ENCODE data around the gene IL11.
A peak's percentile ranks its signal among the peaks of the same experiment; 100 is the strongest.
"Not testable (repeated sequence)": the region's sequence is repeated elsewhere in the genome, so short reads cannot be mapped to it uniquely, and the experiment has no call there.

Gene IL11

DNA sequence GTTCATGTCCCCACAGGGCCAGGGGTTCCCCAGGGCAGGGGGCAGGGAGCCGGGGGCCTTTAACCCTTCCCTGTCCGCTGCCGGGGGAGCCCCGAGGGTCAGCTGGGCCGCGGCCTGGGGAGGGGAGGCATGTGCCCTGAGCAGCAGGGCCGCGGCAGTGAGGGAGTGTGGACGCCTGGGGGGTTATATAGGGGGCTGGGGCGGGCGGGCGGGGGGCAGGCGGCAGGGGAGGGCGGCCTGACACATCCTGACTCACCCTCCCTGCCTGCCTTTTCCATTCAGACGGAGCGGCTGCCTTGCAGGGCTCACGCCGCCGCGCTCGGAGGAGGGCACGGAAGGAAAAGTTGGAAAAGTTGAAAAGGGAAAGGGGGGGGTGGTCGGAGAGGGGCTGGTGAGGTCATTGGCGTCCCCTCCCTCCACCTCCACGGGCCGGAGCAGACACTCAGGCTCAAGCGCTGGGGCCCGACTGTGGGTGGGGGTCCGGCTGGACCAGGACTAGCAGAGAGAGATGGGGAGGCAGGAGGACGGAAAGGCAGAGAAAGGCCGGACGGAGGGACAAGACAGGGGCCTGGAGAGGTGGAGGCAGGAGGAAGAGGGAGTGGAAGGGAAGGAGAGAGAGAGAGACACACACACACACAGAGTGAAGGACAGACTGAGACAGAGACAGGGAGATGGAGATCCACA lies at the start of gene IL11:
TSS of gene IL11 (minus strand) at position 159 of the 684 bp plus-strand sequence. CDS start at position 6, 153 bp downstream.
- no peak for DNase-seq (ENCODE audit: low read depth, low spot score)

DNA sequence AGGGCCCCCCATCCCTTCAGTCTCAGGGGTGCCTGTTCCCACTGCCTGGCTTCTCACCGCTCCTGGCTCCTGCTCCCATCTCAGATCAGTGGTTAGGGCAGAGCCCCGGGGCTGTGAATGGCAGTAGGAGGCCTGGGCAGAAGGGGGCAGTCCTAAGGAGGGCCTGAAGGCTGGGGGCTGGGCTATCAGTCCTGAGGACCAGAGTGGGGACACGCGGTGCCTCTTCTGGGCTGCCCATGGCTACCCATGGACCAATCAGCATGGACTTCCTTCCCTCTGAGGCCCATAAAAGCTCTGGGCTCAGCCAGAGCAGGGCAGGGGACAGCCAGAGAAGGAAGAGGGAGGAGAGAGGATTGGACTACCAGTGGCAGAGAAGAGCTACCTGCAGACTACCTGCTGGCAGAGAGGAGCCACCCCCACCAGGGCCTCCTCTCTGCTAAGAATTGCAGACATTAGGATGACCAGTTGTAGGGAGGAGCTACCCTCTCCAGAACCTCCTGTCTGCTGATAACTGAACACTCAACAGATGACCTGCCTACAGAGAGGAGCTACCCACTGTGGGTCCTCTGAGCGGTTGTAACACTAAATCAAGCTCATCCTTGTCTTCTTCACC lies 49.5 kb upstream of the IL11 start:
- DNase-seq (ENCODE audit: low read depth, low spot score): no peak

DNA sequence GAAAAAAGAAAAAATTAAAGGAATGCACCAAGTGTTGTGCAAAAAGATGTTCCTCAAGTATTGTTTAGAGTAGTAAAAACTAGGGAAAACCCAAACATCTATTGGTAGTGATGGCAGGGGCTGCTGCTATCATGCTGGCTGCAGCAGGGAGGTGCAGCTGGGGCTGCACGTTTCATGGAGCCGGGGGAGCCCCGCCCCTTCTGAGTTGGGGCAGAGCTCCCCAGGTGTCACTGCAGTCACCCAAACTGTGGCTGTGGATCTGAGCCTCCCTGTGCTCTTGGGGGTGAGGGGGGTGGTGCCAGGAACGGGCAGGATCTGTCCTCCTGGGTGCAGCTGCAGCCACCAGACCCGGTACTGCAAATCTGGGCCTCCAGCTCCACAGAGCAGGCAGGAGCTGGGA lies 48.8 kb upstream of the IL11 start:
- DNase-seq (ENCODE audit: low read depth, low spot score): no peak

DNA sequence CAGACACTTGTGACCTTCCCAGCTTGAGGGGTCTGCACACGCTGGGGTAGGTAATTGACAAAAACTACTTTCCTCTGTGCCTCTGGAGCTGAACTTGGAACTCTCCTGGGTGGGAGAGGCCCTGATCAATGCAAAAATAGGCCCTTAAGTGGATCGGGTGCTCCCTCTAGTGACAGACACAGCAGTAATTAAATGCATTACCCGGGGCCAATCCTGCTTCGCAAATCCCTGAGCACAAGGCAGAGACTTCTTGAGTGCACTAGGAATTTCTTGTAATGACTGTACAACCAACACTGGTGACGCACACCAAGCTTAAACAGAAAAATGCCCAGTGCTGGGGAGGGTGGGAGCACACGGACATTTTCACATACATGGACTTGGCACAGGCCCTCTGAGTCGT lies 47.9 kb upstream of the IL11 start:
- peak; percentile 83 for DNase-seq (ENCODE audit: low read depth, low spot score)

DNA sequence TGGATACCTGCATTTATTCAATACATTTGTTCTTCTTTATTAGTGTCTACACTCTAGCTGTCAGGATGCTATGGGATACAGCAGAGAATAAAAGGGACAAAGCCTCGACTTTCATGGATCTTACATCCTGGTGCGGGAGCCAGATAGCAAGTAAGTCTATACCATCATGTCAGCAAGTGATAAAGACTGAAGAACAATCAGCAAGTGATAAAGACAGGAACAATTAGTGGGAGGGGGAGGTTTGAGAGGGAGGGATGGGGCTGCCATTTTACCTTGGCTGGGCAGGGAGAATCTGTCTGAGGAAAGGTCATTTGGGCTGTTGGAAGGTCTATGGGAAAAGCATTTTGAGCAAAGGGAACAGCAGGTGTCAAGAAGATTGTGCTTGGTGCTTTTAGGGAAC lies 39.9 kb upstream of the IL11 start:
- no peak for DNase-seq (ENCODE audit: low read depth, low spot score)

DNA sequence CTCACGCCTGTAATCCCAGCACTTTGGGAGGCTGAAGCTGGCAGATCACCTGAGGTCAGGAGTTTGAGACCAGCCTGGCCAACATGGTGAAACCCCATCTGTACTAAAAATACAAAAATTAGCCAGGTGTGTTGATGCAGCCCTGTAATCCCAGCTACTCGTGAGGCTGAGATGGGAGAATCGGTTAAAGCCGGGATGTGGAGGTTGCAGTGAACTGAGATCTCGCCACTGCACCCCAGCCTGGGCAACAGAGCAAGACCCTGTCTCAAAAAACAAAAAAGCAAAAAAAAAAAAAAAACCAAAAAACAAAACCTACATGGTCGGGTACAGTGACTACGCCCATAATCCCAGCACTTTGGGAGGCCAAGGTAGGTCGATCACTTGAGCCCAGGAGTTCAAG lies 38.9 kb upstream of the IL11 start:
- DNase-seq (ENCODE audit: low read depth, low spot score): not testable (repeated sequence)

DNA sequence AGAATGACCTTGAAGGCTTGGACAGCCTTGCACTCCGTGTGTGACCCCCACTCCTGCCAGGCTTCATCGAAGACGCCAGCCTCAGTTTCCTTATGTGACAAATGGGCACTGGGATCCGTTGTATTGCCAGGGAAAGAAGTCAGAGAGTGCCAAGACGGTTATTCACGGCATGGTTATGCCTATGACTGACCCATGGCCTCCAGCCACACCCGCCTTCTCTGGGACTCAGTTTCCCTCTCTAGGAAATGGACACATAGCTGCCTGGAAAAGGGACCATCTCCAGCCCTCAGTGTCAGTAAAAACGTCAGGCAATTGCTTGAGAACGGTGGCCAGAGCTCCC lies 38.2 kb upstream of the IL11 start:
- no peak for DNase-seq (ENCODE audit: low read depth, low spot score)

DNA sequence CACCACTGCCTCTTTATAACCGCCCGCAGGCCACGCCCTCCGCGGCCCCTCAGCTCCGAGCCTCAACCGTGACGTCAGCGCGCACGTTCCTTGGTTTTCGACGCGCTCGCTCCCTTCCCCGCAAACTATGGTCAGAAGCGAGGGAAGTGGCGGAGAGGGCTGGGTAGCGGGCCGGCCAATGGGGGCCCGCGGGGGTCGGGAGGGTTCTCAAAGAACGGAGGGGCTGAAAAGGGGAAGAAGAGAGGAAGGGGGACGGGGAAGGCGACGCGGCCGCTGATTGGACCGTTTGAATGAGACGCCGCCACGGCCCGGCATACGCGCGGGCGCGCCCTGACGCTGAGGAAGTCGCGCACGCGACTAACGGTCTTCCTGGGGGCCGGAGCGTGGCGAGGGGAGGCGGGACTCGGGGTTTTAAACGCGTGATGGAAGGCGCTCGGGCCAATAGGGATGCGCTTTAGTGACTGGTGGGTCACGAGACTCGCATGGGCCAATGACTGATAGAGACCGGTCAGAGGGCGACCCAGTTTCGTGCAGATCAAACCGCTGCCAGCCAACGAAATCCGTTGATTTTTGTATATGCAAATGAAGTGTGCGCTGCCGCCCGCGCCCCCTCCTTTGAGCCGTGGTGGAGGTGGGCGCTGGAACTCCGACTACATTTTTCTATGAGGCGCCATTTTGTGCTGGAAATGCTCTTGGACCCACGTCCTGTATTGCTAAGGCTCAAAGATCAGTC lies 37.7 kb upstream of the IL11 start:
- peak; percentile 99 for DNase-seq (ENCODE audit: low read depth, low spot score)

DNA sequence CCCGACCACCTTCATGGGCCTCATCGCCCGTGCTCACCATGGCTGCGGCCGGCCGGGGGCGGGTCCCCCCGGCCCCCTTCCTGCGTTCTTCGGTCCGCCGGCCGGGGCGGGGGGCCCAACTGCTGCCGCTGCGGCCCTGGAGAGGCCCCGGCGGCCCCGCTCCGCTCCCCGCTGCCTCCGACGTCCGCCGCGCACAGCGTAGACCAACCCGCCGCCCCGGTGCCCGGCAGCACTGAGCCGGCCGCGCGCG lies 37.2 kb upstream of the IL11 start, which contains the start of gene UBE2S:
TSS of gene UBE2S (minus strand) at position 239 of the 250 bp plus-strand sequence. CDS start at position 40, 199 bp downstream.
- not testable (repeated sequence) for DNase-seq (ENCODE audit: low read depth, low spot score)

DNA sequence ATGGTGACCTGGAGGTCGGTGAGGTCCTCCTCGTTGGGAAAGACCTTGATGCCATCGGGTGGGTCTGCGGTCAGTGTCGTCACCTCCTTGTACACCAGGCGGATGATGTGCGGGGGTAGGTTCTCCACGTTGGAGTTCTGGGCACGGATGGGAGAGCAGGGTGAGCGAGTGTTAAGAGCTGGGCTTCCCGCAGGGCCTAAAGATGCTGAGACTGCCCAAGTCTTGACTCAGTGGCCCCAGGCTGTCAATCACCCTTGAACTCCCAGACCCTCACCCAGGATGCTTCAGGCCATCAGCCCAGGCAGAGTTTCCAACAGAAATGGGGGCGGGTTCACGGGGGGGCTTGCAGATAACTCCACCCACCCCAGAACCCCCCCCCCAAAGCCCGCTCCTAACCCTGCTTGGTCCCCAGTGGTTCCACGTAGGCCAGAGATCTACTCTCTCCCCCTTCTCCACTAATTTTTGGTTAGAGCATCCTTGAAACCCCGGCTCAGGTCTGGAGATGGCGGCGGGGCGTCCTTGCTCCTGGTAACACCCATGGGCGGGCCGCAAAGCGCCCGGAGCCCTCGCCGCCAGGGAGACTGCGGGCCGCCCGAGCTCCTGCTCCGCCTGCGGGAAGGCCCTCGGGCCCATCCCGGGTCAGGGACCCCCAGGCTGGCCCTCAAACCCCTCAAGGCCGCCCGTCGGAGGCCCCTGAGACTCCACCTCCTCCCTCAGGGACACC lies 36.7 kb upstream of the IL11 start:
- DNase-seq (ENCODE audit: low read depth, low spot score): no peak

DNA sequence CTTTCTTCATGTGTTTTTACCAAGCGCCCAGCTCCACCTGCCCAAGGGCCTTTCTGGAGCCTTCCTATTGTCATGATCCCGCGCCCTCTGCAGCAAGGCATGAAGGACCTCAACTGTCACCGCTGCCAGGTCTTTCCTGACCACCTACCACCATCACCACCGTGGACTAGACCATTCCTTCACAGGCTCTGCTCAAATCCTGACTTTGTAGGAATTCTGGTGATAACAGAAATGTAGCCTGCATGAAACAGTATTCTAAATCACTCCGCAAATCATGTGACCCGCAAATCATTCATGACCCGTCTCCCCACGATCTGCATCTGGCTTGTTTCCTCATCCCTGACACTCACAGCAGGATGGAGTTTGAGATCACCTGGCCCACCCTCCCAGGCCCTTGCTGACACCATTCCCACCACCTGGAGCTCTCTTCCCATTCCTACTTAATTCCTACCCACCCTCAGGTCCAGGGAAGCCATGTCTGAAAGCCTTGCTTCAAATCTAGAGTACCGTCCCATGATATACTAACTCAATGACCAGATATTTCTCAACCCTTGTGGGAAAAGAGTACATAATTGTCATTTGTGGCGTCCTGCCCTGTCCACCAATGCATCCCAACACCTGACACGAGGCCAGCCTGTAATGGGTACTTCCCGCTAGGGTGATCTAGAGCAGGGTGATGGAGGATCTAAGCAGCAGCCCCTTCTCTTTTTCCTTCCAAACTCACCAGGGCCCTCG lies 36.0 kb upstream of the IL11 start:
- no peak for DNase-seq (ENCODE audit: low read depth, low spot score)

DNA sequence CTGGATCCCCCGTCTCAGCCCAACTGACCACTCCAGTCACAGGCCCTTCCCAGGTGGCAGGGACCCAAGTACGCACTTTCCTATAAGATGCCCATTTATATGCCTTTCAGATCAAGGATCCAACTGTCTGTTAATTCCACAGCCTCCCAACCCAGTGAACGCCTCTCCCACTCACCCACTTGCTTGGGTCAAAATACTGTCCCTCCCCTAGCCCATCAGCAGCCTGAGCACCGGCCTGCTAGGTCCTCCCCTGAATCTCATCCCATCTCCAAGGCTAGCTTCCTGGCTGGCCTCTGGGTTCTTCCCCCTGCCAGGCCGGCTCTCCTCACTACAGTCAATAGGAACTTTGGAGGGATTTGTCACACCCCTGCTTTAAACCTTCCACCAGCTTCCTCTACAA lies 35.4 kb upstream of the IL11 start:
- DNase-seq (ENCODE audit: low read depth, low spot score): no peak

DNA sequence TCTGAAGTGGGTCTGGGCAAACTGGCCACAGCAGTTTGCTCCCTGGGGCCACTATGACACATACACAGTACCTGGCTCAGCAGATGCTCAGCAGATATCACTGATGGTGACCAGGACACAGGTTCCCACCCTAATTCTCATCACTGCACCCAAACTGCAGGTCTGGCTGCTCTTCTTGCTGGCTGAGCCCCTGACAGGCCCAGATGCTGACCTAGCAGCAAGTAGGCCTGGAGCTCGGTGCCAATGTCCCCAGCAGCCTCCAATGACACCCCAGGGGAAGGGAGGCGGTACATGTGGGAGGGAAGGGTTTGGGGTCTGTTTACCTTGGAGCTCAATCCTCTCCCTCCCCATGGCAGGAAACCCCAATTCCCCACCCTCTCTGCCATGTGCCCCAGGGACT lies 32.2 kb upstream of the IL11 start:
- no peak for DNase-seq (ENCODE audit: low read depth, low spot score)

DNA sequence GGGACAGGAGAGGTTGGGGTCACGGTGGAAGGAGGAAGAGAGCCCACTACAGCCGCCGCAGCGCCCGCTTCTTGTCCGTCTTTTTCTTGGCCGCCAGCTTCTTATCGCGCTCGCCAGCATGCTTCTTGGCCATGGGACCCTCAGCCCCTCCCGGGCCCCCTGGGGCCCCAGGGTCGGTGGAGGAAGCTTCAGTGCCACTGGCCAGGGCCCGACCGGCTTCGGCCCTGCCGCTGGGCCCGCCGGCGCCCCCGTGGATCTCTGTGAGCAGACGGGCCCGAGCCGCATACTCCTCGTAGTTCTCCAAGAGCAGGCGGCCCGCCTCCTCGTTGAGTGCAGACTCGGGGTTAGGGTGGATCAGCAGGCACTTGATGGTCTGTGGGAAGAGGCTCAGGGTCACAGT lies 31.1 kb upstream of the IL11 start:
- DNase-seq (ENCODE audit: low read depth, low spot score): not testable (repeated sequence)

DNA sequence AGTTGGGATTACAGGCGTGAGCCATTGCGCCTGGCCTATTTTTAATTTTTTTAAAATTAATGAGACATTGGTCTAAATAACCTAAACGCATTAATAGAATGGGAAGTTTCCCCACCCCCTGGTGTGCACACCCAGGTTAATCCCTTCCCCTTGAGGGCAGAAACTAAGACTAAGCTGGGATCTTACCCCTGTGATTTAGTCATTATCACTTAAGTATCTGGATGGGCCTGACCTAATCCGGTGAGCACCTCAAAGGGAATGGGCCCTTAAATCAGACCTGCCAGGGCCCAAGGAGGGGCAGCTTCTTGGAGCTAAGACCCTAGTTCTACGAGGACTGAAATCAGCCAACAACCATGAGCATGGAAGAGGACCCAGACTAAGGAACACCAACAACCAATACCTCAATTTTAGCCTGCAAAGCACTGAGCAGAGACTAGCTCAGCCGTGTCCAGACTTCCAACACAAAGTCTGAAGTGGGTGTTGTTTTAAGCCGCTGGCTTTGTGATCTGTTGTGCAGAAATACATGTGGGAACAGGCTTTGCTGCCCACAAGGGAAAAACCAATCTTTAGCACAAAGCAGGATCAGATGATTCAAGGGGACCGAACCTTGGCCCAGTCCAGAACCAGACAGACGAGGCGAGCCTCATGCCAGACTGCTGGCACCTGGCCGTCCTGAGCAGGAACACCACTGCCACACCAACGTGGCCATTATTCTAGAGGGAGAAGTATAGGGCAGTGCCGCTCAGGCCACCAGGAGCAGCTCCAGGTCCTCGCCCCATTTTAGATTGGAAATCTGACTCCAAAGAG lies 30.2 kb upstream of the IL11 start:
- DNase-seq (ENCODE audit: low read depth, low spot score): no peak

DNA sequence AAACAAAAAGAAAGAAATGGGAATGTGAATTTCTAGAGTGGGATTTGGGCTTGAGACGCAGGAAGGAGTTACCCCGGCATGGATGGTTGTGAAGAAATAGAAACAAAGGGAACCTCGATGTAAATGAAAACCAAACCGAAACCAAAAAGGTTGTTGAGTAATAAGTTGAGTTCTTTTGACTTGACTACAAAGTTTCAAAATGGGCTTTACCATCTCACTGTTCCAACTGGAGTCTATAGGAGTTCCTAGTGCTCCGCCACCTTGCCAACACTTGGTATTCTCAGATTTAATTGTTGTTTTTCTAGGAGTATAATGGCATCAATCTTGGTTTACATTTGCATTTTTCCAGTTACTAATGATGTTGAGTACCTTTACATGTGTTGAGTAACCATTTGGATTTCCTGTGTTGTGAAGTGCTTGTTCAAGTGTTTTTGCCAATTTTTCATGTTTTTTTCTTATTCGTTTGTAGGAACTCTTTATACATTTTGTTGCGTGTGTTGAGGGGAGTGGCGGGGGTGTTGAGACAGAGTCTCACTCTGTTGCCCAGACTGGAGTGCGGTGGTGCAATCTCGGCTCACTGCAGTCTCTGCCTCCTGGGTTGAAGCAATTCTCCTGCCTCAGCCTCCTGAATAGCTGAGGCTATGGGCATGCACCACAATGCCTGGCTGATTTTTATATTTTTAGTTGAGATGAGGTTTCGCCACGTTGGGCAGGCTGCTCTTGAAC lies 28.1 kb upstream of the IL11 start:
- no peak for DNase-seq (ENCODE audit: low read depth, low spot score)

DNA sequence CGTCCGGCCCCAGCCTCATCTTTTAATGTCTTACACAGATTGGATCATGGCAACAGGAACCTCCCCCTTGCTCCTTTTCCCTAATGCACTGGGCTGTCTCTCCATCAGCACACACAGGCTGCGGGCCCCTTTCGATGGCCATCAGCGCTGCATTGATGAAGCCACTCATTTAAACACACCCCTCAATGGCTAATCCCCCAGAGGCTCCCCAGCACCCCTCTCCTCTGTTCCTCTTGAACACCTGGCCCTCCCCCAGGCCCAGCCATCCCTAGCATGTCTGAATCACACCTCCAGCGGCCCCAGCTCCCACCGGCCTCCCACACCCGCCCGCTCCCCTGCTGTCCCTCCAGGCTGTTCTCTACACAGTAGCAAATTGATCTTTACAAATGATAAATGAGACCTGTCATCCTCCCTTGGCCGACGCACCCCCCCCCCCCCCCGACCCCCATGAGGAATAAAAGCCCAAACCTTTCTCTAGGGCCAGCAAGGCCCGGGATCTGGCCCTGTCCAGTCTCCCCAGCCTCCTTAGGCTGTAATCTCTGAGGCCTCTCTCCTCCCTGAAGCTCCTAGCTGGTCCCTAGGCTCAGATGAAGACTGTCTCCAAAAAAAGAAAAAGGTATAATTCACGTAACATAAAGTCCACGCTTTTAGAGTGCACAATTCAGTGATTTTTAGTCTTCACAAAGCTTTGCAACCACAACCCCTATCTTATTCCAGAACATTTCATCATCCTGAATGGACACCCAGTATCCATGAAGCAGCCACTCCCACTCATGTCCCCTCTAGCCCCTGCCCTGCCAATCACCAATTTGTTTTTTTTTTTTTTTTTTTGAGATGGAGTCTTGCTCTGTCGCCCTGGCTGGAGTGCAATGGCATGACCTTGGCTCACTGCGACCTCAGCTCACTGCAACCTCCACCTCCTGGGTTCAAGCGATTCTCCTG lies 22.8 kb upstream of the IL11 start:
- DNase-seq (ENCODE audit: low read depth, low spot score): peak; percentile 59

DNA sequence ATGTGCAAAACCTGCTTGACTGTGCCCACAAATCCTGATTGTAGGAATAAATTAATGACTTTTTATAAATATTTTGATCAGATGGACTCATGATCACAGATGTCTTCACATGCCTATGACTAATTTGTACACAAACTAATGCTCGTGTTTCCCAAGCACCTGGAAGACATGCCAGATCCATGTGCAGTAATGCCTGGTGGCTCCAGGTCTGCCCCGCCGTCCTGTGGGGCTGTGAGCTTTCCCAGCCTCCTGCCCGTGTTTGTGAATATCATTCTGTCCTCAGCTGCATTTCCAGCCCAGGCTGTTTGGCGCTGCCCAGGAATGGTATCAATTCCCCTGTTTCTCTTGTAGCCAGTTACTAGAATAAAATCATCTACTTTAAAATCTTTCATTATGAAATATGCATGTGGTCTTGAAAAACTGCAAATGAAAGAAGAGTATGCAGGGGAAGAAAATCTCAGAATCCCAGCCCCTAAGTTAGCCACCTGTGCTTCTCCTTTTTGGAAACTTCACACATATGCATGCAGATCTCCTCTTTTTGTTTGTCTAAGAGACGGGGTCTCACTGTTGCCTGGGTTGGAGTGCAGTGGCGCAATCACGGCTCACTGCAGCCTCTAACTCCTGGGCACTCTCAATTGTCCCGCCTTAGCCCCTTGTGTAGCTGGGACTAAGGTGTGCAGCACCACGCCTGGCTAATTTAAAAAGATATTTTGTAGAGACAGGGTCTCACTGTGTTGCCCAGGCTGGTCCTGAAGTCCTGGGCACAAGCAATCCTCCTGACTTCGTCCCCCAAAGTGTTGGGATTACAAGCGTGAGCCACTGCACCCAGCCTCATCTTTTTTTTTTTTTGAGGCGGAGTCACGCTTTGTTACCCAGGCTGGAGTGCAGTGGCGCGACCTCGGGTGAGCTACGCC lies 21.7 kb upstream of the IL11 start:
- peak; percentile 57 for DNase-seq (ENCODE audit: low read depth, low spot score)
